ENCODE results near the gene RINT1.

DNA sequence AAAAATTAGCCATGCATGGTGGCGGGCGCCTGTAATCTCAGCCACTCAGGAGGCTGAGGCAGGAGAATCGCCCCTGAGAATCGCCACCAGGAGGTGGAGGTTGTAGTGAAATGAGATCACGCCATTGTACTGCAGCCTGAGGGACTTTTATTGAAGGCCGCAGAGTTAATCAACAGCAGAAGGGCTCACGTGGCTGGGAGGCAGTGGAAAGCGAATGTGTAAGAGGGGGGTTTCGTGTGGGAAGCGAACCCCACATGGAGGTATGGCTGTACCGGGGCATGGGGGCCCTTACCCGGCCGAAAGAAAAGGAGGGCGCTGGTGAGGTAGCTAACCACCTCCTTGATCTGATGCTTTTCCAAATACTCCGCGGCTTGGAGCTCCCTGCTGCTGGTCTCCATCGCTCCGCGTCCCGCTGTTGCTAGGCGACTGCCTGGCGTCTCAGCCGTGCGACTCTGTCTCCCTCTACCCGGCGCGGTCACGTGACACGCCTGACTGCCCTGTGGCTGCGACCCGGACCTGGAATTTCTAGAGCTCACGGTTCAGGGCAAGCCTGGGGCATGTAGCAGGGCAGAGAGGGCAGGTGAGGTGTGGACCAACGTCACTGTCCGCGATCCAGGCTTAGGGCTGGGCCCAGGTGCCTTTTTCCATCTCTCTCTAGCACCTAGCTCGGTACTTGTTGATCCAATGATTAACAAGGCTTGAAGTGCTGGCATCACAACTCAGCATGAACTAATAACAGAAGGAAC lies 49.2 kb downstream of the RINT1 start, which contains the start of gene EFCAB10:
- TF ChIP-seq, protein P1, sequence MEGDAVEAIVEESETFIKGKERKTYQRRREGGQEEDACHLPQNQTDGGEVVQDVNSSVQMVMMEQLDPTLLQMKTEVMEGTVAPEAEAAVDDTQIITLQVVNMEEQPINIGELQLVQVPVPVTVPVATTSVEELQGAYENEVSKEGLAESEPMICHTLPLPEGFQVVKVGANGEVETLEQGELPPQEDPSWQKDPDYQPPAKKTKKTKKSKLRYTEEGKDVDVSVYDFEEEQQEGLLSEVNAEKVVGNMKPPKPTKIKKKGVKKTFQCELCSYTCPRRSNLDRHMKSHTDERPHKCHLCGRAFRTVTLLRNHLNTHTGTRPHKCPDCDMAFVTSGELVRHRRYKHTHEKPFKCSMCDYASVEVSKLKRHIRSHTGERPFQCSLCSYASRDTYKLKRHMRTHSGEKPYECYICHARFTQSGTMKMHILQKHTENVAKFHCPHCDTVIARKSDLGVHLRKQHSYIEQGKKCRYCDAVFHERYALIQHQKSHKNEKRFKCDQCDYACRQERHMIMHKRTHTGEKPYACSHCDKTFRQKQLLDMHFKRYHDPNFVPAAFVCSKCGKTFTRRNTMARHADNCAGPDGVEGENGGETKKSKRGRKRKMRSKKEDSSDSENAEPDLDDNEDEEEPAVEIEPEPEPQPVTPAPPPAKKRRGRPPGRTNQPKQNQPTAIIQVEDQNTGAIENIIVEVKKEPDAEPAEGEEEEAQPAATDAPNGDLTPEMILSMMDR (IDR thresholded peaks at IDR 0.05), result no peak
- no peak for TF ChIP-seq POLR2A (IDR thresholded peaks at IDR 0.05)

Data from esophagus squamous epithelium (tissue), 4 donors.